Glomerular visceral epithelial cell (primary cell): Measurements from ENCODE around the gene CTU2.

Source experiments
- DNase-seq: peaks from one replicate; pipeline ENCODE4 v3.0.0-alpha.2; 2016; ENCODE audit errors: extremely low spot score

The CTU2 gene

GRCh38 chr16:88743693-88744576 lies 37.6 kb downstream of the CTU2 start:
- peak; percentile 60 for DNase-seq

- DNase-seq, result no peak
These were observed 38.5 kb downstream of the CTU2 start for GRCh38 chr16:88744577-88745521.

GRCh38 chr16:88746506-88746905 lies 40.2 kb downstream of the CTU2 start:
- no peak for DNase-seq

GRCh38 chr16:88747588-88748301 lies 41.4 kb downstream of the CTU2 start:
- DNase-seq, result peak; percentile 43

DNA sequence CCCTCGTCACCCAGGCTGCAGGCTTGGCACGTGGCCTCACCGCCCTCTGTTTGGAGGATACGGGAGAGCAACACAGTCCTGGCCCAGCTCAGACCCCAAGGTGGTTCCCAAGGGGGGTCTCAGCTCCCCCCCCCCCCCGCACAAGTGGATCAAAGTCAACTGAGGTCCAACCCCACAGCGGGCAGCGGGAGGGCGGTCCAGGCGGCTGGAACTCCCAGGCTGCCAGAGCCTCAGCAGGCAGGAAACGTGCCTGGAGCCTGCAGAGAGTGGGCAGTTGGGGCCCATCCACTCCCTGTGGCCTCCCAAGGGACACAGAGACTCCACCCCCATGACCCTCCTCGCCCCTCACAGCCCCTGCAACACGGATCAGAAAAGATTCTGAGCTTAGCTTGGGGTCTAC lies 42.1 kb downstream of the CTU2 start:
- no peak for DNase-seq

- no peak for DNase-seq
These were observed 43.1 kb downstream of the CTU2 start for GRCh38 chr16:88749358-88749757.

DNA sequence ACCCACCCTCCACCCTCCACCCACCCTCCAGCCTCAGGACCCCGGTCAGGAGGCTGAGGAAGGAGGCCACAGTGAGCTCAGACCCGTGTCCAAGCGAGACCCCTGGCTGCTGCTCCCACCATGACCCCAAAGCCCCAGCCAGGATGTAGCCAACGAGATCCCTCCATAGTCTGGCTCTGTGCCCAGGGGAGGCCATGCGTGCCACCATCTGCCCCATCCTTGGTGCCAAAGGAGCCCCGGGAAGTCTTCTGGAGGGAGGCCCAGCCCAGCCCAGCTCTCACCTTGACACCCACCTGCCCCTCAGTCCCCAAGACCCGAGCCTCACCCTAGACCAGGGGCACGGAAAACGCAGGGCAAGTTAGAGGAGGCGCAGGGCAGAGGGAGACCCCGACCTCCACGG lies 44.6 kb downstream of the CTU2 start:
- no peak for DNase-seq

GRCh38 chr16:88752386-88753002 lies 46.2 kb downstream of the CTU2 start:
- DNase-seq, result no peak

DNA sequence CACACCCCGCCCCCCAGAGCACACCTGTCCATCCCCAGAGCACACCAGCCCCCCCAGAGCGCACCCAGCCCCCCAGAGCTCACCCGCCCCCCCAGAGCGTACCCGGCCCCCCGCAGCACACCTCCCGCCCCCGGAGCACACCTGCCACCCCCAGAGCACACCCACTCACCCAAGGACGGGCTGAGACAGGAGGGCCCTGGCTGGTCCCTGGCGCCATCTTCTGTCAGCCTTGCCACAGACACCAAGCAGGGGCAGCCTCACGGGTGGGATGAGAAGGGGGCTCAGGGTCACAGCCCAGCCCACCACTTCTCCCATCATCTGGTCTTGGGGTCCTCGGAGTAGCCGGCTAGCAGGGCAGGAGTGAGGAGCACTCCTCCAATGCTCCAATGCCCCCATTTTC lies 46.9 kb downstream of the CTU2 start:
- no peak for DNase-seq

GRCh38 chr16:88753602-88754001 lies 47.3 kb downstream of the CTU2 start:
- no peak for DNase-seq

DNA sequence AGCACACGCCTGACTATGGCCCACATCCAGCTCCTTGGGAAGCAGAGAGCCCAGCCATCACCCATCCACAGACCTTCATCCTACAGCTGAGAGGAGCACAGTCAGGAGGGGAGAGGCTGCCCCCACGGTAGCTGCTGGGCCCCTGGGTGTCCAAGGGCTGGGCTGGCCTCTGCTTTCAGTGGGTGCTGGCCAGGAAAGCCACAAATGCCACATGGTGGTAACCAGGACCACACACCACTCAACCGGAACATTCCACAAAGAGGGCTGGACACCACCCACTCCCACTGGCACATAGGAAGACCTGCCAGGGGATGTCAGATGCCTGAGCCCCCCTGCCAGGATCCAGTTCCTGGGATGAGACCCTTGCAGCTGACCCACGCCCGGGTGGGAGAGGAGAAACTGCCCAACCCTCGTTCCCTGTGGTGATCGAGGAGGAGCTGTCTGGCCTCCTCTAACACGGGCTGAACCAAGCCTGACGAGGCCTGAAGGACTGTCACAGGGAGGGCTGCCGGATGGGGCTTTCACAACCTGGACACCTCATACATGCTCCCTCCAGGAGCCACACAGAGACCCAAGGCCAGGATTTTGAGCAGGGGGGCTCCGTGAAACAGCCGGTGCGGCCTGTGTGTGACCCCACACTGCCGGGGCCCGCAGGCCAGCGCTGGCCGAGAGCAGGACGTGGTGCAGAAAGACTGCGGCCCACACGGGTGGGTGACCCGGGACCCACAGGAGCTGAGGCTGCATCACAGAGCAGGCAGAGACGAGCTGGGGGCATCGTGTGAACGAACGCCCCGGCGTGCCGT lies 48.0 kb downstream of the CTU2 start:
- no peak for DNase-seq

- peak; percentile 33 for DNase-seq
These were observed 48.8 kb downstream of the CTU2 start for GRCh38 chr16:88754912-88755744.

DNA sequence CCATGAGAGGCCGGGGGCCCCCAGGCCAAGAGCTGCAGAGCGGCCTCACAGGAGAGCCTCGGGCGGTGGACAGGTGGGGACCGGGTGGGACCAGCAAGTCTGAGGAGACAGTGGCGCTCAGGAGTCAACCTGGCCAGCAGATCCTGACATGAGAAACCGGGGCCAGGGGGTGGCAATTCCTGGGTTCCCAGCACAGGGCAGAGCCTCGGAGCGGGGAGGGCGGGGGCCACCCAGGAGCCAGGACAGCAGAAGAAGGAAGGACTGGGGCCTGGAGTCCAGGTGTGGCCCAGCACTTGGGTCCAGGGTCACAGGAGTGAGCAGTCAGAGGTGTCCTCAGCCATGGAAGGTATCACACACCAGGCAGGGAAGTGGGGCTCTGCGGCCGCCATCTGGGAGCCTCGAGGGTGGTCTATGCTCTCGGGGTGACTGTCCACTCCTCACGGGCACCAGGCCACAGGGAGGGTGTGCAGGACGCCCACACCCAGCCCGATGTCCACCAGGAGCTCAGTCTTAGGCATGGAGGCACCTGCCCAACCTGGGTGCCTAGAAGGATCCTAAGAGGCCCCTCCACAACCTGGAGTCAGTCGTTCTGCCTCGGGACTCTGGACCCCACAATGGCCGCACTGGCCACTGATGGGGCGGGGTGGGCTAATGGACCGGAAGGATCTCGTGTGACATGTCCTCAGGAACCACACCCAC lies 49.6 kb downstream of the CTU2 start:
- no peak for DNase-seq

GRCh38 chr16:88758227-88758943 lies 52.1 kb downstream of the CTU2 start:
- peak; percentile 59 for DNase-seq

DNA sequence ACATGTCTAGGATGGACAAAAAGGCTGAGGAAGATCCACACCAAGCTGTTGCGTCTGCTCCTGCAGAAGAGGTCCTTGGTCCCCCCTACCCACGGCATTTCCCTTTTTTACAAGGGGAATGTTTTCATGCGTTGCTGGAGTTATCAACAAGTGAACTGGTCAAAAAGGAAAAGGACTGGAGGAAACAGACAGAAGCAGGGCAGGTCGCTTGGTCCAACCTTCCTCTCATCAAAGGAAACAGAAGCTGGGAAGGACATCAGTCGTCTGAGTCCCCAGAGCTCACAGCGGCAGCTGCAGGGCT lies 52.6 kb downstream of the CTU2 start:
- no peak for DNase-seq

- DNase-seq, result no peak
These were observed 53.1 kb downstream of the CTU2 start for GRCh38 chr16:88759245-88759975.

DNA sequence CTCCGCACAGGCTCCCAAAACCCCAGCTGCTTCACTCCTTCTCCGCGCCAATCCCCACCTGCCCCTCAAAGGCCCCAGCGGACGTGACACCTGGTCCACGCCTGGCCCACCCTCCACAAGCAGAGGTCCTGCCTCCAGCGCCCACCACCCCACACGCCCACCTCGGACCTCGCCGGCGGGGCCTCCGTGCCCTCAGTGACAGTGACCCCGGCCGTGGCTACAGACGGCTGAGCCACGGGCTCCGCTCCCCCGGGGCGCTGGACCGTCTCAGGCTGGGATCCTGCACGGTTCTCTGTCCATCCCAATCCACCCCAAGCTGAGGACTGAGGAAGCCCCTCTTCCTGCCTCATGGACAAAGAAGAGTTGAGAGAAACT lies 53.7 kb downstream of the CTU2 start:
- DNase-seq, result no peak
